ENCODE results near the gene GYPC. TPM values are rescaled to one million over a fixed set of nuclear protein-coding genes. Genes with fewer than 3 reads are reported as not detected.

The GYPC gene, protein sequence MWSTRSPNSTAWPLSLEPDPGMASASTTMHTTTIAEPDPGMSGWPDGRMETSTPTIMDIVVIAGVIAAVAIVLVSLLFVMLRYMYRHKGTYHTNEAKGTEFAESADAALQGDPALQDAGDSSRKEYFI
- 5.1 and 5.8 TPM in 2 replicates for total RNA-seq

GRCh38 chr2:126655500-126656430, at the start of gene GYPC:
Gene GYPC (plus strand): TSS chr2:126656158. CDS start chr2:126656264, 106 bp downstream.

Other genes starting within 250 kb of the GYPC start
- not detected in 2 replicates for gene TEX51, start 242.7 kb downstream of the GYPC start, total RNA-seq